ENCODE measurements around the gene GUCY2C.

The GUCY2C gene

DNA sequence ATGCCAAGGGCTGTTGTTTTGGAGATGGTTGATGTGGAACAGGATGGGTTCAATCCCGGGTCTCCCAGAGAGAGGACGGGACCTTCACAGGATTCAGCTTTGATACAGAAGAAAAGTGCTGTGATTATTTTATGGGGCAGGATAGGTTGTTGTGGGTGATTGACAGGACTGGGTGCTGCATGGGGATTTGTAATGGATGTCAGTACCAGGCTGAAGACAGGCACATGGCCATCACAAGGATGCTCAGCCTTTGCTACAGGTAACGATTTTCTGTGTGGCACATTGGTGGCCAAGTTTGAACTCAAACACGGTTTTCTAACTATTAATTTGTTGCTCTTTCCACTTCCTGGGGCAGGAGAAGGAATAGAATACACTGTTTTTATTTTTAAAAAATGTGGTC is 4.5 kb upstream of the GUCY2C start:
- ATAC-seq, result no peak
- TF ChIP-seq ESRRG (CRISPR knock-in tag; IDR thresholded peaks at IDR 0.05) (no peak), RARB (CRISPR knock-in tag; IDR thresholded peaks at IDR 0.05) (no peak)

- ATAC-seq, result no peak
Measured at GRCh38 chr12:14699923-14700322, 3.5 kb upstream of the GUCY2C start.

GRCh38 chr12:14698555-14698954 is 2.2 kb upstream of the GUCY2C start:
- ATAC-seq, result no peak
- TF ChIP-seq PPARA (CRISPR knock-in tag; IDR thresholded peaks at IDR 0.05; ENCODE audit: borderline replicate concordance) (no peak), CREB5 (CRISPR knock-in tag; IDR thresholded peaks at IDR 0.05; ENCODE audit: low read depth) (no peak), ZFP3 (CRISPR knock-in tag; IDR thresholded peaks at IDR 0.05) (no peak), TOX (CRISPR knock-in tag; IDR thresholded peaks at IDR 0.05; ENCODE audit: borderline replicate concordance) (no peak), GLIS3 (CRISPR knock-in tag; IDR thresholded peaks at IDR 0.05) (no peak), BACH2 (CRISPR knock-in tag; IDR thresholded peaks at IDR 0.05; ENCODE audit: borderline replicate concordance) (no peak)
- TF ChIP-seq, protein P1, sequence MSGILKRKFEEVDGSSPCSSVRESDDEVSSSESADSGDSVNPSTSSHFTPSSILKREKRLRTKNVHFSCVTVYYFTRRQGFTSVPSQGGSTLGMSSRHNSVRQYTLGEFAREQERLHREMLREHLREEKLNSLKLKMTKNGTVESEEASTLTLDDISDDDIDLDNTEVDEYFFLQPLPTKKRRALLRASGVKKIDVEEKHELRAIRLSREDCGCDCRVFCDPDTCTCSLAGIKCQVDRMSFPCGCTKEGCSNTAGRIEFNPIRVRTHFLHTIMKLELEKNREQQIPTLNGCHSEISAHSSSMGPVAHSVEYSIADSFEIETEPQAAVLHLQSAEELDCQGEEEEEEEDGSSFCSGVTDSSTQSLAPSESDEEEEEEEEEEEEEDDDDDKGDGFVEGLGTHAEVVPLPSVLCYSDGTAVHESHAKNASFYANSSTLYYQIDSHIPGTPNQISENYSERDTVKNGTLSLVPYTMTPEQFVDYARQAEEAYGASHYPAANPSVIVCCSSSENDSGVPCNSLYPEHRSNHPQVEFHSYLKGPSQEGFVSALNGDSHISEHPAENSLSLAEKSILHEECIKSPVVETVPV (CRISPR knock-in tag; IDR thresholded peaks at IDR 0.05), result no peak

More at GRCh38 chr12:14699923-14700322, 3.5 kb upstream of the GUCY2C start:
- TF ChIP-seq PPARA (CRISPR knock-in tag; IDR thresholded peaks at IDR 0.05; ENCODE audit: borderline replicate concordance) (no peak), ISL1 (CRISPR knock-in tag; IDR thresholded peaks at IDR 0.05) (no peak), ZNF70 (CRISPR knock-in tag; IDR thresholded peaks at IDR 0.05) (no peak), ZNF565 (CRISPR knock-in tag; conservative IDR thresholded peaks at IDR 0.05; ENCODE audit: low read depth) (no peak), POU6F1 (CRISPR knock-in tag; IDR thresholded peaks at IDR 0.05; ENCODE audit: borderline replicate concordance, low read depth) (no peak), TCF4 (CRISPR knock-in tag; IDR thresholded peaks at IDR 0.05; ENCODE audit: borderline replicate concordance) (no peak), ZC3H10 (CRISPR knock-in tag; IDR thresholded peaks at IDR 0.05) (no peak), ZFP3 (CRISPR knock-in tag; IDR thresholded peaks at IDR 0.05) (no peak), BACH2 (CRISPR knock-in tag; IDR thresholded peaks at IDR 0.05; ENCODE audit: borderline replicate concordance) (no peak), SNAI2 (CRISPR knock-in tag; IDR thresholded peaks at IDR 0.05) (no peak), CREB5 (CRISPR knock-in tag; IDR thresholded peaks at IDR 0.05; ENCODE audit: low read depth) (no peak), ARNTL (CRISPR knock-in tag; IDR thresholded peaks at IDR 0.05; ENCODE audit: borderline replicate concordance, low read depth) (no peak), OSR1 (CRISPR knock-in tag; IDR thresholded peaks at IDR 0.05) (no peak), CSDC2 (CRISPR knock-in tag; IDR thresholded peaks at IDR 0.05) (no peak)
- TF ChIP-seq, protein P1 (CRISPR knock-in tag; IDR thresholded peaks at IDR 0.05), result no peak
- TF ChIP-seq, protein P2, sequence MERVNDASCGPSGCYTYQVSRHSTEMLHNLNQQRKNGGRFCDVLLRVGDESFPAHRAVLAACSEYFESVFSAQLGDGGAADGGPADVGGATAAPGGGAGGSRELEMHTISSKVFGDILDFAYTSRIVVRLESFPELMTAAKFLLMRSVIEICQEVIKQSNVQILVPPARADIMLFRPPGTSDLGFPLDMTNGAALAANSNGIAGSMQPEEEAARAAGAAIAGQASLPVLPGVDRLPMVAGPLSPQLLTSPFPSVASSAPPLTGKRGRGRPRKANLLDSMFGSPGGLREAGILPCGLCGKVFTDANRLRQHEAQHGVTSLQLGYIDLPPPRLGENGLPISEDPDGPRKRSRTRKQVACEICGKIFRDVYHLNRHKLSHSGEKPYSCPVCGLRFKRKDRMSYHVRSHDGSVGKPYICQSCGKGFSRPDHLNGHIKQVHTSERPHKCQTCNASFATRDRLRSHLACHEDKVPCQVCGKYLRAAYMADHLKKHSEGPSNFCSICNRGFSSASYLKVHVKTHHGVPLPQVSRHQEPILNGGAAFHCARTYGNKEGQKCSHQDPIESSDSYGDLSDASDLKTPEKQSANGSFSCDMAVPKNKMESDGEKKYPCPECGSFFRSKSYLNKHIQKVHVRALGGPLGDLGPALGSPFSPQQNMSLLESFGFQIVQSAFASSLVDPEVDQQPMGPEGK (CRISPR knock-in tag; IDR thresholded peaks at IDR 0.05; ENCODE audit: borderline replicate concordance), result no peak
